PC-9 (cell line): Measurements from ENCODE around the gene SAMM50. TPM values are rescaled to one million over a fixed set of nuclear protein-coding genes. Genes with fewer than 3 reads are reported as not detected.

ENCODE experiments used
- BruUV-seq: library from RNA; stranded (reverse); fragments of 400-500 nt; replicated peaks from 2 replicates; lab custom pipeline; 2021; lab: Mats Ljungman, UMichigan
- CTCF ChIA-PET: fragments of 300-600 bp; sonication (Branson Sonifier 250); formaldehyde crosslinking; loops from one replicate; lab custom pipeline; 2022; ENCODE audit warnings: antibody characterized with exemption; lab: Charles Lee
- POLR2A ChIA-PET: fragments of 300-600 bp; sonication (Branson Sonifier 250); formaldehyde crosslinking; loops from one replicate; lab custom pipeline; 2022; ENCODE audit warnings: antibody characterized with exemption; ENCODE audit not compliant: unreplicated experiment; lab: Charles Lee
- DNase-seq, 2 experiments: peaks; one replicate each; pipeline versions ENCODE4 v3.0.0 to v3.0.0-alpha.2; 2015 to 2022; ENCODE audit warnings: mixed read lengths in 1 of 2
- H2AFZ ChIP-seq: fragments of 200-600 bp; sonication (generic); 2 replicates; pipeline ENCODE4 v1.8.1; 2017; ENCODE audit warnings: antibody characterized with exemption
- H3F3A ChIP-seq: fragments of 200-600 bp; sonication (generic); 2 replicates; pipeline ENCODE4 v1.8.1; 2017; ENCODE audit warnings: antibody characterized with exemption, mild to moderate bottlenecking, low read depth; ENCODE audit not compliant: insufficient read depth
- H3K27ac ChIP-seq: fragments of 200-600 bp; sonication (generic); 2 replicates; pipeline ENCODE4 v1.6.1; 2016; ENCODE audit warnings: mixed run types
- H3K27me3 ChIP-seq: fragments of 200-600 bp; sonication (generic); 2 replicates; pipeline ENCODE4 v1.6.1; 2016; ENCODE audit warnings: low read depth, mixed run types; ENCODE audit not compliant: insufficient read depth
- H3K36me3 ChIP-seq: fragments of 200-600 bp; sonication (generic); 2 replicates; pipeline ENCODE4 v1.6.1; 2016; ENCODE audit warnings: low read depth, mixed run types
- H3K4me1 ChIP-seq: fragments of 200-600 bp; sonication (generic); replicated peaks from 2 replicates; pipeline ENCODE4 v1.6.1; 2016; ENCODE audit warnings: mixed run types; ENCODE audit not compliant: insufficient read depth
- H3K4me2 ChIP-seq: fragments of 200-600 bp; sonication (generic); 2 replicates; pipeline ENCODE4 v1.6.1; 2017; ENCODE audit warnings: mixed run types
- H3K4me3 ChIP-seq: fragments of 200-600 bp; sonication (generic); 2 replicates; pipeline ENCODE4 v1.6.1; 2016; ENCODE audit warnings: mixed run types
- H3K79me2 ChIP-seq: fragments of 200-600 bp; sonication (generic); 2 replicates; pipeline ENCODE4 v1.6.1; 2017; ENCODE audit warnings: low read depth, mixed run types
- H3K9me2 ChIP-seq: fragments of 200-600 bp; sonication (generic); 2 replicates; pipeline ENCODE4 v1.8.1; 2017; ENCODE audit warnings: mild to moderate bottlenecking; ENCODE audit not compliant: insufficient read depth
- H3K9me3 ChIP-seq: fragments of 200-600 bp; sonication (generic); 2 replicates; pipeline ENCODE4 v1.8.1; 2016; ENCODE audit warnings: low read depth; ENCODE audit not compliant: insufficient read depth
- H4K20me1 ChIP-seq: fragments of 200-600 bp; sonication (generic); 2 replicates; pipeline ENCODE4 v1.8.1; 2017; ENCODE audit not compliant: insufficient read depth
- CTCF ChIP-seq: fragments of 200-600 bp; sonication (generic); conservative IDR thresholded peaks from 2 replicates; pipeline ENCODE4 v1.6.1; 2017; ENCODE audit warnings: mixed run types, antibody characterized with exemption, mild to moderate bottlenecking, moderate library complexity
- EZH2 ChIP-seq: fragments of 200-600 bp; sonication (generic); IDR thresholded peaks from 2 replicates; pipeline ENCODE4 v1.8.0; 2017; ENCODE audit warnings: antibody characterized with exemption, low read depth
- intact Hi-C: fragments of 100-400 bp; cut with micrococcal nuclease; formaldehyde crosslinking; loops from one replicate; pipeline ENCODE4 v1.10.0; 2022; ENCODE audit not compliant: unreplicated experiment
- total RNA-seq: library from RNA; stranded (reverse); gene quantifications from 2 replicates; pipeline ENCODE4 v1.2.3, GENCODE V29; 2021

SAMM50 gene
- total RNA-seq, 1 experiment from 2014 or later = 73.9 TPM

GRCh38 chr22:44033694-44034093 is 78.5 kb downstream of the SAMM50 start:
- Histone ChIP-seq H4K20me1 (peaks cover 7% of the 10 kb centered on the region; the same call in 1 of the 2 replicates), H3K27me3 (no peaks in the 10 kb centered on the region), H3K36me3 (no peaks in the 10 kb centered on the region), H3K9me2 (no peaks in the 10 kb centered on the region), H3K4me2 (no peak overlapping the region), H3K4me1 (peaks cover 13% of the 10 kb centered on the region), H3K27ac (no peak overlapping the region), H2AFZ (no peak overlapping the region), H3K4me3 (no peak overlapping the region), H3F3A (peaks cover 13% of the 10 kb centered on the region; the same call in 1 of the 2 replicates), H3K9me3 (no peaks in the 10 kb centered on the region), H3K79me2 (no peaks in the 10 kb centered on the region)
- ChIA-PET POLR2A (interaction anchor here (0.6 kb wide), 1 partner anchor 19 kb away, joined by 17 read pairs; no protein-coding TSS in a partner anchor), CTCF (interaction anchor here (1.4 kb wide), 1 partner anchor 40 kb away, joined by 4 read pairs; no protein-coding TSS in a partner anchor)
- BruUV-seq = no TSS peak
- intact Hi-C loops = no loop called here
- TF ChIP-seq CTCF = no peak
- TF ChIP-seq EZH2 = no peak
- no peak for DNase-seq

GRCh38 chr22:44037519-44038375 is 82.5 kb downstream of the SAMM50 start:
- Histone ChIP-seq H3K36me3 (no peaks in the 10 kb centered on the region), H4K20me1 (peaks cover 7% of the 10 kb centered on the region; the same call in 1 of the 2 replicates), H3K9me2 (no peaks in the 10 kb centered on the region), H2AFZ (no peak overlapping the region), H3K27ac (no peak overlapping the region), H3K9me3 (no peaks in the 10 kb centered on the region), H3K4me1 (peaks cover 13% of the 10 kb centered on the region), H3F3A (peaks cover 13% of the 10 kb centered on the region), H3K79me2 (no peaks in the 10 kb centered on the region), H3K4me2 (peak overlapping the region; percentile 50), H3K4me3 (no peak overlapping the region), H3K27me3 (no peaks in the 10 kb centered on the region)
- intact Hi-C loops = no loop called here
- TF ChIP-seq CTCF (no peak), EZH2 (no peak)
- peak; percentile 55 to 79 for DNase-seq
- ChIA-PET CTCF (no interaction called here), POLR2A (interaction anchor here (0.5 to 0.6 kb wide), 3 partner anchors 24 to 850 kb away, joined by 3 to 6 read pairs (median 3); no protein-coding TSS in a partner anchor)
- no TSS peak for BruUV-seq

GRCh38 chr22:44039566-44040171 is 84.4 kb downstream of the SAMM50 start:
- CTCF ChIA-PET = no interaction called here
- intact Hi-C loops = no loop called here
- no peak overlapping the region for H3K4me3 ChIP-seq

More at GRCh38 chr22:44039566-44040171, 84.4 kb downstream of the SAMM50 start:
- no peak for DNase-seq
- Histone ChIP-seq H3K36me3 (no peaks in the 10 kb centered on the region), H3K4me2 (no peak overlapping the region), H3F3A (peaks cover 13% of the 10 kb centered on the region), H4K20me1 (peaks cover 7% of the 10 kb centered on the region; the same call in 1 of the 2 replicates), H3K27ac (no peak overlapping the region), H3K9me3 (no peaks in the 10 kb centered on the region), H3K9me2 (no peaks in the 10 kb centered on the region), H3K79me2 (no peaks in the 10 kb centered on the region), H2AFZ (no peak overlapping the region), H3K4me1 (peaks cover 13% of the 10 kb centered on the region), H3K27me3 (no peaks in the 10 kb centered on the region)
- TF ChIP-seq EZH2 (no peak), CTCF (no peak)
- no TSS peak for BruUV-seq
- POLR2A ChIA-PET = no interaction called here
